CD14-positive monocyte (primary cell): ENCODE results near the gene ACSF3. TPM values are rescaled to one million over a fixed set of nuclear protein-coding genes. Genes with fewer than 3 reads are reported as not detected.

ENCODE experiments used
- DNase-seq, 3 donors: peaks; one replicate each; pipeline ENCODE4 v3.0.0-alpha.2; 2011 to 2022
- H2AFZ ChIP-seq: 2 replicates; pipeline ENCODE4 v1.6.0; 2012; ENCODE audit warnings: mild to moderate bottlenecking, low read depth, low read length, inconsistent platforms; ENCODE audit not compliant: insufficient read depth, poor library complexity, severe bottlenecking
- H3K27ac ChIP-seq, 2 donors: 1 replicate in 1 of 2; 2 replicates in 1 of 2; pipeline ENCODE4 v1.5.1; 2012 to 2013; ENCODE audit warnings: low read length in 2 of 2, control low read depth in 1 of 2, inconsistent platforms in 1 of 2, low read depth in 1 of 2, mild to moderate bottlenecking in 1 of 2
- H3K27me3 ChIP-seq, 2 donors: one replicate each; pipeline versions ENCODE4 v1.6.0 to v1.6.1; 2011 to 2013; ENCODE audit warnings: low read length in 2 of 2; ENCODE audit not compliant: control insufficient read depth in 2 of 2, insufficient read depth in 2 of 2
- H3K36me3 ChIP-seq, 2 donors: replicated peaks in 1 of 2; 1 replicate in 1 of 2; 2 replicates in 1 of 2; pipeline versions ENCODE4 v1.5.1 to v1.6.1; 2012 to 2013; ENCODE audit warnings: low read length in 2 of 2, control low read depth in 1 of 2, inconsistent platforms in 1 of 2, mild to moderate bottlenecking in 1 of 2; ENCODE audit not compliant: insufficient read depth in 2 of 2, control insufficient read depth in 1 of 2
- H3K4me1 ChIP-seq, 2 donors: 1 replicate in 1 of 2; 2 replicates in 1 of 2; pipeline versions ENCODE4 v1.5.1 to v1.6.1; 2012 to 2013; ENCODE audit warnings: low read length in 2 of 2, control low read depth in 1 of 2, inconsistent platforms in 1 of 2, mild to moderate bottlenecking in 1 of 2, moderate library complexity in 1 of 2; ENCODE audit not compliant: insufficient read depth in 2 of 2, control insufficient read depth in 1 of 2
- H3K4me2 ChIP-seq: replicated peaks from 2 replicates; pipeline ENCODE3; 2012; ENCODE audit warnings: low read length, moderate library complexity, mild to moderate bottlenecking; ENCODE audit not compliant: poor library complexity, severe bottlenecking; ENCODE audit errors: extremely low read depth
- H3K4me3 ChIP-seq, 3 experiments: fragments of 200-600 bp in 1 of 3; sonication (generic) in 1 of 3; replicated peaks in 1 of 3; 1 replicate in 2 of 3; 2 replicates in 1 of 3; pipeline ENCODE4 v1.5.1; 2011 to 2013; ENCODE audit warnings: low read length in 3 of 3, mild to moderate bottlenecking in 3 of 3, control low read depth in 2 of 3, low read depth in 2 of 3, inconsistent platforms in 1 of 3, moderate library complexity in 1 of 3
- H3K79me2 ChIP-seq: 2 replicates; pipeline ENCODE4 v1.6.0; 2012; ENCODE audit warnings: mild to moderate bottlenecking, control low read depth, inconsistent platforms, low read length, moderate library complexity; ENCODE audit not compliant: insufficient read depth
- H3K9ac ChIP-seq: 2 replicates; pipeline ENCODE4 v1.6.0; 2017; ENCODE audit warnings: low read length, mild to moderate bottlenecking; ENCODE audit not compliant: insufficient read depth, poor library complexity, severe bottlenecking
- H3K9me3 ChIP-seq, 2 donors: replicated peaks in 1 of 2; 1 replicate in 1 of 2; 2 replicates in 1 of 2; pipeline versions ENCODE4 v1.5.1 to v1.6.1; 2012 to 2013; ENCODE audit warnings: low read length in 2 of 2, control low read depth in 1 of 2; ENCODE audit not compliant: control insufficient read depth in 1 of 2, insufficient read depth in 1 of 2
- H4K20me1 ChIP-seq: 2 replicates; pipeline ENCODE4 v1.6.0; 2012; ENCODE audit warnings: mild to moderate bottlenecking, low read length, control low read depth, moderate library complexity; ENCODE audit not compliant: insufficient read depth
- H3K27ac Mint-ChIP-seq, 7 donors: one replicate each; pipeline ENCODE4 v1.8.0; 2020; ENCODE audit warnings: mild to moderate bottlenecking in 7 of 7, mixed read lengths in 7 of 7, moderate library complexity in 6 of 7, inconsistent platforms in 2 of 7
- H3K27me3 Mint-ChIP-seq, 3 donors: one replicate each; pipeline ENCODE4 v1.8.0; 2021 to 2022; ENCODE audit warnings: low read depth in 3 of 3, mild to moderate bottlenecking in 3 of 3, mixed read lengths in 3 of 3, moderate library complexity in 3 of 3, inconsistent platforms in 1 of 3
- H3K36me3 Mint-ChIP-seq, 2 donors: one replicate each; pipeline ENCODE4 v1.8.0; 2020; ENCODE audit warnings: mixed read lengths in 2 of 2, inconsistent platforms in 1 of 2, mild to moderate bottlenecking in 1 of 2
- H3K4me1 Mint-ChIP-seq: one replicate; pipeline ENCODE4 v1.8.0; 2020; ENCODE audit warnings: mild to moderate bottlenecking, mixed read lengths
- H3K4me3 Mint-ChIP-seq, 2 donors: one replicate each; pipeline ENCODE4 v1.8.0; 2020; ENCODE audit warnings: mild to moderate bottlenecking in 2 of 2, mixed read lengths in 2 of 2, moderate library complexity in 1 of 2
- H3K9me3 Mint-ChIP-seq, 7 donors: one replicate each; pipeline ENCODE4 v1.8.0; 2020 to 2022; ENCODE audit warnings: mixed read lengths in 7 of 7, mild to moderate bottlenecking in 6 of 7, moderate library complexity in 6 of 7, inconsistent platforms in 2 of 7
- CTCF ChIP-seq: fragments of 200-600 bp; IDR thresholded peaks from one replicate; pipeline ENCODE4 v1.8.0; 2022; ENCODE audit warnings: antibody characterized with exemption, mild to moderate bottlenecking
- WGBS: methylation state at CpG from one replicate; pipeline ENCODE4 v1.1.5; 2013; ENCODE audit warnings: missing lambda C conversion rate; ENCODE audit not compliant: insufficient coverage; 5-methylcytosine and 5-hydroxymethylcytosine counted together
- intact Hi-C, 2 donors: fragments of 100-400 bp; cut with micrococcal nuclease; formaldehyde crosslinking; loops; one replicate each; pipeline versions ENCODE4 v1.15.0 to v1.15.1; 2023
- polyA plus RNA-seq, 3 donors: library from polyadenylated mRNA; depleted of rRNA in 1 of 3; unstranded in 2 of 3; stranded (reverse) in 1 of 3; fragments of 300-500 nt in 2 of 3; fragments of >200 nt in 1 of 3; fragmentation: Illumina TruSeq in 2 of 3; gene quantifications; 1 replicate in 2 of 3; 2 replicates in 1 of 3; pipeline ENCODE4 v1.2.3, GENCODE V29; 2012 to 2021

ACSF3 gene
- polyA plus RNA-seq, 3 donors, result 23.5 to 26.7 (median 26.4) TPM

- Histone ChIP-seq H3K27ac (no peak overlapping the region), H3K79me2 (no peaks in the 10 kb centered on the region), H2AFZ (no peak overlapping the region), H3K9ac (no peak overlapping the region), H3K4me3 (no peak overlapping the region), H3K27me3 (peaks cover 0 to 5% of the 10 kb centered on the region in 2 donors), H3K9me3 (no peaks in the 10 kb centered on the region), H3K36me3 (no peaks in the 10 kb centered on the region), H3K4me2 (no peak overlapping the region), H3K4me1 (no peaks in the 10 kb centered on the region), H4K20me1 (no peaks in the 10 kb centered on the region)
- peaks cover 0 to 5% (median 0%) of the 10 kb centered on the region in 7 donors for H3K9me3 Mint-ChIP-seq
- H3K27me3 Mint-ChIP-seq, result peaks cover under 1 to 12% (median 7%) of the 10 kb centered on the region in 3 donors
- intact Hi-C loops, result no loop called here
- H3K4me1 Mint-ChIP-seq, result peaks cover under 1% of the 10 kb centered on the region
- no peak for TF ChIP-seq CTCF
- no peak for DNase-seq
- no peak overlapping the region for H3K27ac Mint-ChIP-seq
- H3K36me3 Mint-ChIP-seq, result no peaks in the 10 kb centered on the region
- 89% methylated on average over 23 of the region's 29 CpGs for WGBS
- no peak overlapping the region for H3K4me3 Mint-ChIP-seq
Observed at GRCh38 chr16:89160977-89161701, 67.5 kb downstream of the ACSF3 start.

DNA sequence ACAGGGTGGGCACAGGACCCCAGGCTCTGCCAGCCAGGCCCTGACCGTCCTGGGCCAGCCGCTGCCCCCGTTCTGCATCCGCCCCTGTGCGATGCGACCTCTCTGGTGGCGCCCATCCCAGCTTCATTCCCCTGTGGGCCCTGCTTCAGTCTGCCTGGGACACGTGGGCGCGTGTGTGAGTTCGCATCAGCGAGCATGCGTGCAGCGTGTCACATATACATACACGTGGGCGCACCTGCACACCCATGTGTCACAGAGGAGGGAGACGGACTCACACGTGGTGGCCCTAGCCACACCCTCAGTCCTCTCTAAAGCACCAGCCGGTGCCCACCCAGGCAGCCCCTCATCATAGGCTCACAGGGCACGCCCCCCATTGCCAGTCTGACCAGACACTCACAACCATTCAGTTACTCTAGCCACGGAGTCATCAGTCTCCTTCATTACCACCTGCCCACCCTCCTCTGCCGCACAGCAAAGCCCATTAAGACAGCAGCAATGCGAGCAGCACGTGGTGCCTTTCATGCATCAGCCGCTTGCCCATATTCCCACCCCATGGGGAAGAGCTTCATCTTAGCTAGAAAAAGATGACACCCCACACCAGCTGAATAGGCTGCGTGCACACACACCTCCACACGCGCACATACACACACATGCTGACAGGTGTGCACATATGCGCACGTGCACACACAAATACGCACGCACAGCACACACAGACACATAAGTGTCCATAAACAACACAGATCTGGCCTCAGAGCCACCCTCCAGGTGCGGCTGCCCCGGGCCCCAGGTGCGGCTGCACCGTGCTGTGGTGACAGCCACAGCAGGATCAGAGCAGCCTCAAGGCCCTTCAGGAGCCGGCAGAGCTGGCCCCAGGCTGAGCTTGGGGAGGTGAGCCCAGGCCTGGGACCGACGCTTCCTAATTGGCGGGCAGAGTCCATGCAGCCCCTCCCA, 68.4 kb downstream of the ACSF3 start:
- H3K4me1 Mint-ChIP-seq, result no peaks in the 10 kb centered on the region
- H3K9me3 Mint-ChIP-seq, result peaks cover 0 to 5% (median 0%) of the 10 kb centered on the region in 7 donors
- TF ChIP-seq CTCF, result no peak
- Histone ChIP-seq H2AFZ (no peak overlapping the region), H3K79me2 (no peaks in the 10 kb centered on the region), H3K4me3 (no peak overlapping the region), H4K20me1 (no peaks in the 10 kb centered on the region), H3K9ac (no peak overlapping the region), H3K4me2 (no peak overlapping the region), H3K27ac (no peak overlapping the region), H3K36me3 (no peaks in the 10 kb centered on the region), H3K27me3 (no peaks in the 10 kb centered on the region), H3K9me3 (no peaks in the 10 kb centered on the region), H3K4me1 (peaks cover 1 to 3% of the 10 kb centered on the region in 2 donors)
- no peak overlapping the region for H3K27ac Mint-ChIP-seq
- intact Hi-C loops, result no loop called here
- DNase-seq, result no peak
- WGBS, result 96% methylated on average over 37 of the region's 40 CpGs
- no peak overlapping the region for H3K4me3 Mint-ChIP-seq
- peaks cover 0 to 10% (median 10%) of the 10 kb centered on the region in 3 donors for H3K27me3 Mint-ChIP-seq
- H3K36me3 Mint-ChIP-seq, result no peaks in the 10 kb centered on the region
